OCI-LY1 (cell line): Measurements from ENCODE around the gene ZCWPW2.

Source experiments
- H2AFZ ChIP-seq: fragments of 200-600 bp; sonication (generic), shearing (Covaris generic); 2 replicates; pipeline ENCODE4 v1.6.0; 2014; ENCODE audit warnings: antibody characterized with exemption, mild to moderate bottlenecking, low read length
- H3F3A ChIP-seq: fragments of 200-600 bp; sonication (generic), shearing (Covaris generic); 2 replicates; pipeline ENCODE4 v1.6.0; 2014; ENCODE audit warnings: mild to moderate bottlenecking, antibody characterized with exemption, low read length, moderate library complexity; ENCODE audit not compliant: insufficient read depth
- H3K27ac ChIP-seq: fragments of 200-600 bp; sonication (generic); 2 replicates; pipeline ENCODE4 v1.5.1; 2014; ENCODE audit warnings: low read length, mixed run types, mild to moderate bottlenecking, low read depth; ENCODE audit not compliant: poor library complexity, severe bottlenecking
- H3K27me3 ChIP-seq: fragments of 200-600 bp; sonication (generic); 2 replicates; pipeline ENCODE4 v1.6.0; 2014; ENCODE audit warnings: antibody characterized with exemption, mild to moderate bottlenecking, low read length, moderate library complexity; ENCODE audit not compliant: insufficient read depth
- H3K36me3 ChIP-seq: fragments of 200-600 bp; sonication (generic); 2 replicates; pipeline ENCODE4 v1.6.1; 2014; ENCODE audit warnings: mild to moderate bottlenecking, antibody characterized with exemption, low read length, moderate library complexity, mixed read lengths; ENCODE audit not compliant: insufficient read depth
- H3K4me1 ChIP-seq: fragments of 200-600 bp; sonication (generic); 2 replicates; pipeline ENCODE4 v1.5.1; 2014; ENCODE audit warnings: mild to moderate bottlenecking, low read length, moderate library complexity; ENCODE audit not compliant: insufficient read depth, severe bottlenecking
- H3K4me2 ChIP-seq: fragments of 200-600 bp; sonication (generic), shearing (Covaris generic); 2 replicates; pipeline ENCODE4 v1.6.1; 2014; ENCODE audit warnings: low read length
- H3K4me3 ChIP-seq: fragments of 200-600 bp; sonication (generic); 2 replicates; pipeline ENCODE4 v1.5.1; 2014; ENCODE audit warnings: low read length, low read depth, mild to moderate bottlenecking, mixed read lengths; ENCODE audit not compliant: poor library complexity, severe bottlenecking
- H3K79me2 ChIP-seq: fragments of 200-600 bp; shearing (Covaris generic); 2 replicates; pipeline ENCODE4 v1.6.1; 2016; ENCODE audit warnings: mixed run types, low read length, mixed read lengths; ENCODE audit not compliant: insufficient read depth
- H3K9ac ChIP-seq: fragments of 200-600 bp; sonication (generic), shearing (Covaris generic); 2 replicates; pipeline ENCODE4 v1.6.1; 2014; ENCODE audit warnings: mild to moderate bottlenecking, low read length, mixed read lengths
- H3K9me2 ChIP-seq: fragments of 200-600 bp; sonication (generic), shearing (Covaris generic); 2 replicates; pipeline ENCODE4 v1.6.1; 2014; ENCODE audit warnings: low read depth, mild to moderate bottlenecking, low read length, mixed read lengths
- H3K9me3 ChIP-seq: fragments of 200-600 bp; shearing (Covaris generic); 2 replicates; pipeline ENCODE4 v1.6.1; 2014; ENCODE audit warnings: low read length, mixed read lengths
- H4K20me1 ChIP-seq: fragments of 200-600 bp; sonication (generic), shearing (Covaris generic); 2 replicates; pipeline ENCODE4 v1.6.0; 2016; ENCODE audit warnings: mild to moderate bottlenecking, low read length; ENCODE audit not compliant: insufficient read depth
- CTCF ChIP-seq: fragments of 200-600 bp; sonication (generic), shearing (Covaris generic); IDR thresholded peaks from 2 replicates; pipeline ENCODE4 v1.5.1; 2017; ENCODE audit warnings: mild to moderate bottlenecking, antibody characterized with exemption, low read length, moderate library complexity, mixed read lengths
- EZH2 ChIP-seq: fragments of 200-600 bp; sonication (generic), shearing (Covaris generic); IDR thresholded peaks from 2 replicates; pipeline ENCODE4 v1.8.0; 2017; ENCODE audit warnings: borderline replicate concordance, mixed run types, mild to moderate bottlenecking, antibody characterized with exemption, low read length, moderate library complexity, mixed read lengths

ZCWPW2 gene

DNA sequence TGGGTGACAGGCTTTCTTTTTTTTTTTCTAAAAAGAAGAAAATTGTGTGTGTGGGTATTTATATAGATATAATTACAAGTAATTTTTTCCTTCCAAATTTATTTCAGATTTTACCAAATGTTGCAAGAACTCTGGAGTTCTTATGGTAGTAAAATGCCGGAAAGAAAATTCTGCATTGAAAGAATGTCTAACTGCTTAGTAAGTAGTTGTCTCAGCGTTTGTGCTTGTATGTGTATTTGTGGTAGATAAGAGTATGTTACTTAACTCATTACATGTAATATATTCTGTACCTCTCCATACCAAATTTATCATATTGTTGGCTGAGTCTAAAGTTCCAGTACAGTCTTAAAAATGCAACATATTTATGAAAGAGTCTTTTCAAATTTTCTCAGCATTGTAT, 32.3 kb upstream of the ZCWPW2 start:
- Histone ChIP-seq H3K27me3 (no peaks in the 10 kb centered on the region), H2AFZ (no peak overlapping the region), H3K36me3 (peaks cover 9% of the 10 kb centered on the region; the same call in 1 of the 2 replicates), H3K4me1 (no peaks in the 10 kb centered on the region), H3F3A (no peaks in the 10 kb centered on the region), H4K20me1 (no peaks in the 10 kb centered on the region), H3K79me2 (no peaks in the 10 kb centered on the region), H3K27ac (no peak overlapping the region), H3K9ac (no peak overlapping the region), H3K4me3 (no peak overlapping the region), H3K9me3 (no peaks in the 10 kb centered on the region), H3K9me2 (no peaks in the 10 kb centered on the region), H3K4me2 (no peak overlapping the region)
- TF ChIP-seq EZH2 (no peak), CTCF (no peak)

DNA sequence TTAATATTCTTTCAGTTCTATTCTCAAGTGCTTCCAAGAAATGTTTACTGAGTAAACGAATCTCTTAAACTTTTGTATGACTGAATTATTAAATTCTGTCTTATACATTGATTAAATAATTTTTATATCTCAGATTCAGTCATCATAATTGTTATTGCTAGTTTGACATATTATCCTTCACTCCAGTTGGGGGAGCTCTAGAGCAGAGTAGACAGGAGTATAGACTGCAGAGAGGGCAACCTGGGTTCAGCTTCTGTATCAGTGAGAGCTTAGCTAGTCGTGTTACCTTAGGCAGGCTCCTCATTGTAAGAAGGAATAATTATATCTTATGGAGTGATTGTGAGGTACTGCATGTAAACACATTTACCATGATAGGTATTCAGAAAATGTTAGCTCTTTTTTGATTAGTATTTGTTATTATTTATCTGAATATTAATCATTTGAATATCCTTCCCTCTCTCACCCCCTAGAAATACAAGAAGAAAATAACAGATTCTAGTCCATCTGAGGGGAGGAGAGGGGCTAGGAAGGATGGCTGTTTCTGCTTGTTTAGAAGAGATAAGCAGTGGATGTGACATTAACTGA, 31.0 kb upstream of the ZCWPW2 start:
- H3F3A ChIP-seq = no peaks in the 10 kb centered on the region
- no peak overlapping the region for H2AFZ ChIP-seq
- no peak overlapping the region for H3K9ac ChIP-seq
- no peaks in the 10 kb centered on the region for H3K9me3 ChIP-seq
- no peak overlapping the region for H3K4me3 ChIP-seq
- H3K27me3 ChIP-seq = no peaks in the 10 kb centered on the region
- H3K4me2 ChIP-seq = no peak overlapping the region
- peaks cover 9% of the 10 kb centered on the region; the same call in 1 of the 2 replicates for H3K36me3 ChIP-seq
- TF ChIP-seq EZH2 (no peak), CTCF (peak; percentile 64)
- H3K79me2 ChIP-seq = no peaks in the 10 kb centered on the region
- H3K4me1 ChIP-seq = no peaks in the 10 kb centered on the region
- H3K9me2 ChIP-seq = no peaks in the 10 kb centered on the region
- no peak overlapping the region for H3K27ac ChIP-seq
- H4K20me1 ChIP-seq = no peaks in the 10 kb centered on the region

DNA sequence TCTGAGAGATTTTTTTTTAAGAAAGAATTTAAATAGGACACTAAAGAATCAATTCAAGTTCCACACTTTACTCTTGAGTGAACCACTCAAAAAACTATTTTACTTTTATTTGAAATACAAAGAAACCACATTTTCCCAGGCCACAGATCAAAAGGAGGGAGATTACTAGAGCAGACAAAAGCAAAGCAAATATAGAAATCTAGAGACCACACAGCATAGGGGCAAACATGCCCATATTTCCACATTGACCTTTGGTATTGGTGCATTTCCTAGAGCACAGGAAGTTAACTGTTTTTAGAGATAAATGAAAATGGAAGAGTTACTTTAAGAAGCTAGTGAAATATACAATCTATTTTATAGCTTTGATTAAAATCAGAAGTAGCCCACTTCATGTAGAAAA, 27.5 kb upstream of the ZCWPW2 start:
- Histone ChIP-seq H2AFZ (no peak overlapping the region), H3K79me2 (no peaks in the 10 kb centered on the region), H3K4me3 (no peak overlapping the region), H4K20me1 (no peaks in the 10 kb centered on the region), H3K9me3 (no peaks in the 10 kb centered on the region), H3K9me2 (no peaks in the 10 kb centered on the region), H3K27ac (no peak overlapping the region), H3K36me3 (peaks cover 27% of the 10 kb centered on the region; the same call in 1 of the 2 replicates), H3K4me1 (no peaks in the 10 kb centered on the region), H3K4me2 (no peak overlapping the region), H3F3A (no peaks in the 10 kb centered on the region), H3K27me3 (no peaks in the 10 kb centered on the region), H3K9ac (no peak overlapping the region)
- no peak for TF ChIP-seq EZH2
- TF ChIP-seq CTCF = no peak
